HEK293T (cell line): ENCODE measurements around the gene SLC6A6.

Experiments
- CTCF ChIA-PET: fragments of 350-600 bp; formaldehyde crosslinking; extraction: SDS; loops from one replicate; lab custom pipeline; 2021; ENCODE audit warnings: antibody characterized with exemption, inconsistent platforms; lab: Yijun Ruan, JAX
- POLR2A ChIA-PET: fragments of 350-600 bp; formaldehyde crosslinking; extraction: SDS; loops from one replicate; lab custom pipeline; 2020; ENCODE audit warnings: antibody characterized with exemption, inconsistent platforms; lab: Yijun Ruan, JAX
- DNase-seq: peaks from one replicate; pipeline ENCODE4 v3.0.0; 2012; ENCODE audit warnings: mixed read lengths; ENCODE audit errors: extremely low spot score
- ARNT ChIP-seq: fragments of 450-650 bp; IDR thresholded peaks from 2 replicates; pipeline ENCODE4 v1.6.1; 2017; ENCODE audit warnings: mild to moderate bottlenecking
- BHLHE40 ChIP-seq: fragments of 450-650 bp; IDR thresholded peaks from 2 replicates; pipeline ENCODE4 v1.6.1; 2016; ENCODE audit warnings: mild to moderate bottlenecking, moderate library complexity, borderline replicate concordance
- CTBP1 ChIP-seq: fragments of 450-650 bp; IDR thresholded peaks from 2 replicates; pipeline ENCODE4 v1.6.1; 2016; ENCODE audit warnings: borderline replicate concordance
- ELF4 ChIP-seq: fragments of 450-650 bp; IDR thresholded peaks from 2 replicates; pipeline ENCODE4 v1.6.1; 2017; ENCODE audit warnings: antibody characterized with exemption
- FOXA1 ChIP-seq: fragments of 450-650 bp; IDR thresholded peaks from 2 replicates; pipeline ENCODE4 v1.6.1; 2016; ENCODE audit warnings: mild to moderate bottlenecking
- FOXK2 ChIP-seq: fragments of 450-650 bp; IDR thresholded peaks from 2 replicates; pipeline ENCODE4 v1.6.1; 2016; ENCODE audit warnings: mild to moderate bottlenecking
- FOXM1 ChIP-seq: fragments of 450-650 bp; IDR thresholded peaks from 2 replicates; pipeline ENCODE4 v1.6.1; 2017; ENCODE audit warnings: mild to moderate bottlenecking, borderline replicate concordance
- HDGF ChIP-seq: fragments of 450-650 bp; IDR thresholded peaks from 2 replicates; pipeline ENCODE4 v1.6.1; 2017; ENCODE audit warnings: antibody characterized with exemption, borderline replicate concordance
- L3MBTL2 ChIP-seq: fragments of 450-650 bp; conservative IDR thresholded peaks from 2 replicates; pipeline ENCODE4 v1.6.1; 2016; ENCODE audit warnings: mild to moderate bottlenecking
- LEF1 ChIP-seq: fragments of 450-650 bp; IDR thresholded peaks from 2 replicates; pipeline ENCODE4 v1.6.1; 2017; ENCODE audit warnings: mild to moderate bottlenecking, borderline replicate concordance
- NFRKB ChIP-seq: fragments of 450-650 bp; IDR thresholded peaks from 2 replicates; pipeline ENCODE4 v1.6.1; 2016; ENCODE audit warnings: mild to moderate bottlenecking, moderate library complexity
- SP1 ChIP-seq: fragments of 450-650 bp; IDR thresholded peaks from 2 replicates; pipeline ENCODE4 v1.6.1; 2017
- SUZ12 ChIP-seq: fragments of 450-650 bp; IDR thresholded peaks from 2 replicates; pipeline ENCODE4 v1.6.1; 2016; ENCODE audit warnings: mild to moderate bottlenecking
- TARDBP ChIP-seq: fragments of 450-650 bp; IDR thresholded peaks from 2 replicates; pipeline ENCODE4 v1.6.1; 2016
- ZNF384 ChIP-seq: fragments of 450-650 bp; IDR thresholded peaks from 2 replicates; pipeline ENCODE4 v1.6.1; 2016
- TF ChIP-seq, protein P1 (sequence below): fragments of 450-650 bp; IDR thresholded peaks from 2 replicates; pipeline ENCODE4 v1.6.1; 2016

Gene SLC6A6

DNA sequence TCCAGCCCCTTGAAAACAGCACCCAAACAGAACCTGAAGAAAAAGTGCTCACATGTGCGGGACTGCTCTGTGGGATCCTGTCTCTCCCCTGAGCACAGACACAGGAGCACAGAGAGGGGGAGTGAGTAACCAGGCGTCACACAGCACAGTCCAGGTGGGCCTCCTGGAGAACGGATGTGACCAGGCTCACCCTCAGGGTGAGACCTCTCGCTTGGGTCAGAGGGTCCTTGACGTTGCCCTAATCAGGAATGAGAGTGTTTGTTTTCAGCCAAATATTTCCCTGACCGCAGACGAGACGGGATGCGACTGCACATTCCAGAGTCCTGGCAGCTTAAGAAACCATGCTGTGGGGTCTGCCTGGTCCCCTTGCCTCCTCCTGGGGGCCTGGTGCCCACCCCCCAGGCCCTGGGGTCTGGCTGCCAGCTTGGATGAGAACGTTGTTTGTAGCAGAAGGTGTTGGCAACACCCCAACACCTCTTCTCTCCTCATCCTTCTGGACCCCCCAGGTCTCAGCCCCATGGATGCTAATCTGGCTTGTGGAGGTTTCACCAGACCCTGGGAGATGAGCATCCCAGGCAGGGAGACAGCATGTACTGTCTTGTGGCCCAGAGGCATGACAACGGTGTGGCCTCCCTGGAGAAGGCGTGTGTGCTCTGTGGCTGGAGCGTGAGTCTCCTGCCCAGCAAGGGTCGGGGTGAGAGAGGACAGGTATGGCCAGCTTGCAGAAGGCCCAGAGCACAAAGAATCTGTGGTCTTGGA is 42.1 kb upstream of the SLC6A6 start:
- POLR2A ChIA-PET: no interaction called here
- CTCF ChIA-PET: no interaction called here
- TF ChIP-seq ARNT: no peak
- no peak for TF ChIP-seq FOXA1
- DNase-seq: no peak

DNA sequence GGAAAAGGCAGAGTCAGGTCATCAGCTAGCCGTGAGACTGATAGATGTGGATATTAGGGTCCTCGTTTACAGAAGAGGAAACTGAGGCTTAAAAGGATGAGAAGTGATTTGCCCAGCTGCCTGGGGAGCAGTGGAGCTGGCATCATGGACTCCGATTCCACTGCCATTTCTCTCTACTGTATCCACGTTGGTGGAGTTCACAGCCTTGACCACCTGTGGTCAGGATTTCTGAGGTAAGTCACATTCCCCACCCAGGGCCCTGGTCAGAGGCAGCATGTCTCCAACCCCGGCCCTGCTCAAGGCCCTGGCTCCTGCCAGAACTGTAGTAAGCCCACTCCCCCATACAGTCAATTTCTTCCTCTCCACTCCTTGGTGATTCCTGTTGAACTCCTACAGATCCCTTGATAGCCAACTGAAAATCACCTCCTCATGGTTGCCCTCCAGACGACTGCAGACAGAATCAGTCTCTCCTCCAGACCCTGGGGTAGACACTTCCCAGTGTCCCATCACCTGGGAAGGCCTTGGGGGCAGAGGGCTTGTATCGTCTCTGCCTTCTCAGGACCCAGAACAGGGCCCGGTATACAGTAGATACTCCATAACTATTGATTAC is 41.2 kb upstream of the SLC6A6 start:
- DNase-seq: no peak
- no peak for TF ChIP-seq NFRKB
- no peak for TF ChIP-seq ELF4
- no peak for TF ChIP-seq HDGF
- TF ChIP-seq L3MBTL2: no peak
- CTCF ChIA-PET: no interaction called here
- POLR2A ChIA-PET: no interaction called here

- TF ChIP-seq, protein P1, sequence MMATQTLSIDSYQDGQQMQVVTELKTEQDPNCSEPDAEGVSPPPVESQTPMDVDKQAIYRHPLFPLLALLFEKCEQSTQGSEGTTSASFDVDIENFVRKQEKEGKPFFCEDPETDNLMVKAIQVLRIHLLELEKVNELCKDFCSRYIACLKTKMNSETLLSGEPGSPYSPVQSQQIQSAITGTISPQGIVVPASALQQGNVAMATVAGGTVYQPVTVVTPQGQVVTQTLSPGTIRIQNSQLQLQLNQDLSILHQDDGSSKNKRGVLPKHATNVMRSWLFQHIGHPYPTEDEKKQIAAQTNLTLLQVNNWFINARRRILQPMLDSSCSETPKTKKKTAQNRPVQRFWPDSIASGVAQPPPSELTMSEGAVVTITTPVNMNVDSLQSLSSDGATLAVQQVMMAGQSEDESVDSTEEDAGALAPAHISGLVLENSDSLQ: no peak
- TF ChIP-seq ZNF384 (no peak), FOXK2 (no peak), SUZ12 (no peak), TARDBP (no peak), FOXM1 (no peak), HDGF (no peak), LEF1 (no peak), L3MBTL2 (no peak), ELF4 (no peak), FOXA1 (no peak), NFRKB (no peak), ARNT (no peak), BHLHE40 (no peak), CTBP1 (no peak), SP1 (no peak)
- CTCF ChIA-PET: no interaction called here
- DNase-seq: no peak
- POLR2A ChIA-PET: no interaction called here
Observed at GRCh38 chr3:14362890-14363289, 39.5 kb upstream of the SLC6A6 start.

GRCh38 chr3:14363379-14363778 is 39.0 kb upstream of the SLC6A6 start:
- no peak for TF ChIP-seq LEF1
- no peak for TF ChIP-seq CTBP1
- no peak for TF ChIP-seq ARNT
- no peak for TF ChIP-seq FOXA1
- POLR2A ChIA-PET: no interaction called here
- CTCF ChIA-PET: no interaction called here
- no peak for DNase-seq

- ChIA-PET POLR2A (no interaction called here), CTCF (no interaction called here)
- TF ChIP-seq ELF4 (no peak), FOXK2 (no peak), BHLHE40 (no peak), ZNF384 (no peak), L3MBTL2 (no peak), SP1 (no peak), SUZ12 (no peak), NFRKB (no peak), FOXA1 (no peak), CTBP1 (no peak), HDGF (no peak)
- TF ChIP-seq, protein P1: no peak
- DNase-seq: no peak
Observed at GRCh38 chr3:14363991-14364390, 38.4 kb upstream of the SLC6A6 start.

- no peak for DNase-seq
- ChIA-PET CTCF (no interaction called here), POLR2A (no interaction called here)
- TF ChIP-seq ZNF384 (no peak), TARDBP (no peak), FOXK2 (no peak), CTBP1 (no peak), BHLHE40 (no peak), ARNT (no peak), L3MBTL2 (no peak), FOXA1 (no peak), NFRKB (no peak), HDGF (no peak), ELF4 (no peak), FOXM1 (no peak), LEF1 (no peak), SP1 (no peak), SUZ12 (no peak)
- TF ChIP-seq, protein P1: no peak
Observed at GRCh38 chr3:14364580-14365292, 37.7 kb upstream of the SLC6A6 start.
